HepG2 (cell line): ENCODE measurements around the gene PHIP. TPM values are rescaled to one million over a fixed set of nuclear protein-coding genes. Genes with fewer than 3 reads are reported as not detected.

ENCODE experiments used
- ARID2 ChIP-seq: sonication (generic); formaldehyde crosslinking; IDR thresholded peaks from 2 replicates; pipeline ENCODE4 v1.8.1; 2022; ENCODE audit warnings: mild to moderate bottlenecking, missing genetic modification reagents, borderline replicate concordance
- HOXA3 ChIP-seq: sonication (generic); formaldehyde crosslinking; IDR thresholded peaks from 2 replicates; pipeline ENCODE4 v1.5.0; 2020; ENCODE audit warnings: missing genetic modification reagents
- HOXA7 ChIP-seq: sonication (generic); formaldehyde crosslinking; IDR thresholded peaks from 2 replicates; pipeline ENCODE4 v1.8.1; 2022; ENCODE audit warnings: mild to moderate bottlenecking, missing genetic modification reagents, moderate library complexity
- KLF13 ChIP-seq: sonication (generic); formaldehyde crosslinking; IDR thresholded peaks from 2 replicates; pipeline ENCODE4 v1.4.0; 2020; ENCODE audit warnings: mild to moderate bottlenecking, missing genetic modification reagents
- MBNL3 ChIP-seq: fragments of 250-450 bp; sonication (Bioruptor Pico); conservative IDR thresholded peaks from 2 replicates; pipeline ENCODE4 v1.8.0; 2022; ENCODE audit warnings: mild to moderate bottlenecking, inconsistent platforms
- MEIS1 ChIP-seq: sonication (generic); formaldehyde crosslinking; IDR thresholded peaks from 2 replicates; pipeline ENCODE4 v1.9.0; 2021; ENCODE audit warnings: mild to moderate bottlenecking, missing genetic modification reagents, moderate library complexity, borderline replicate concordance
- SMAD1 ChIP-seq: sonication (generic); formaldehyde crosslinking; IDR thresholded peaks from 2 replicates; pipeline ENCODE4 v1.4.0; 2020; ENCODE audit warnings: missing genetic modification reagents, low read depth, mild to moderate bottlenecking, borderline replicate concordance
- TAF1 ChIP-seq: sonication (generic); formaldehyde crosslinking; IDR thresholded peaks from 2 replicates; pipeline ENCODE4 v1.4.0; 2020; ENCODE audit warnings: missing genetic modification reagents
- ZNF121 ChIP-seq: sonication (generic); formaldehyde crosslinking; IDR thresholded peaks from 2 replicates; pipeline ENCODE4 v1.5.0; 2020; ENCODE audit warnings: mild to moderate bottlenecking, missing genetic modification reagents
- ZNF292 ChIP-seq: sonication (generic); formaldehyde crosslinking; IDR thresholded peaks from 2 replicates; pipeline ENCODE4 v1.8.1; 2022; ENCODE audit warnings: mild to moderate bottlenecking, low read depth, missing genetic modification reagents, borderline replicate concordance
- ZNF607 ChIP-seq: sonication (generic); formaldehyde crosslinking; IDR thresholded peaks from 2 replicates; pipeline ENCODE4 v1.5.1; 2020; ENCODE audit warnings: missing genetic modification reagents, mild to moderate bottlenecking, borderline replicate concordance
- ZNF776 ChIP-seq: sonication (generic); formaldehyde crosslinking; IDR thresholded peaks from 2 replicates; pipeline ENCODE4 v1.4.0; 2020; ENCODE audit warnings: mild to moderate bottlenecking, missing genetic modification reagents
- polyA plus RNA-seq, 8 experiments: library from polyadenylated mRNA; depleted of rRNA in 3 of 8; stranded (reverse) in 7 of 8; unstranded in 1 of 8; fragments of >200 nt; fragmentation: Illumina TruSeq in 4 of 8; extraction: Trizol in 4 of 8; gene quantifications; 2 replicates each; pipeline versions ENCODE4 v1.2.1 to v1.2.3, GENCODE V29; 2011 to 2016; ENCODE audit warnings: low read depth in 4 of 8, missing spikeins in 1 of 8, mixed read lengths in 1 of 8; ENCODE audit not compliant: insufficient read depth in 1 of 8
- total RNA-seq, 5 experiments: library from RNA; depleted of rRNA; stranded (reverse); fragments of >200 nt; fragmentation: Illumina TruSeq; extraction: Trizol; gene quantifications; 2 replicates each; pipeline ENCODE4 v1.2.3, GENCODE V29; 2016; ENCODE audit warnings: low read depth in 1 of 5
- TF ChIP-seq, protein P1 (sequence below): sonication (generic); formaldehyde crosslinking; IDR thresholded peaks from 2 replicates; pipeline ENCODE4 v1.4.0; 2020; ENCODE audit warnings: mild to moderate bottlenecking, missing genetic modification reagents, borderline replicate concordance
- TF ChIP-seq, protein P2 (sequence below): sonication (generic); formaldehyde crosslinking; conservative IDR thresholded peaks from 2 replicates; pipeline ENCODE4 v1.4.0; 2020; ENCODE audit warnings: missing genetic modification reagents
- TF ChIP-seq, protein P3 (sequence below): IDR thresholded peaks from 2 replicates; pipeline ENCODE4 v1.6.1; 2016; ENCODE audit warnings: missing compliant biosample characterization, missing genetic modification reagents, borderline replicate concordance
- TF ChIP-seq, protein P4 (sequence below): sonication (generic); formaldehyde crosslinking; conservative IDR thresholded peaks from 2 replicates; pipeline ENCODE4 v1.8.0; 2022; ENCODE audit warnings: mild to moderate bottlenecking, moderate library complexity, missing genetic modification reagents

Gene PHIP
- total and polyA plus RNA-seq, 2 of the 13 experiments (the other 11 are each of a cell fraction or from before 2014, with no cell fraction given): 6.5 to 23.5 TPM

DNA sequence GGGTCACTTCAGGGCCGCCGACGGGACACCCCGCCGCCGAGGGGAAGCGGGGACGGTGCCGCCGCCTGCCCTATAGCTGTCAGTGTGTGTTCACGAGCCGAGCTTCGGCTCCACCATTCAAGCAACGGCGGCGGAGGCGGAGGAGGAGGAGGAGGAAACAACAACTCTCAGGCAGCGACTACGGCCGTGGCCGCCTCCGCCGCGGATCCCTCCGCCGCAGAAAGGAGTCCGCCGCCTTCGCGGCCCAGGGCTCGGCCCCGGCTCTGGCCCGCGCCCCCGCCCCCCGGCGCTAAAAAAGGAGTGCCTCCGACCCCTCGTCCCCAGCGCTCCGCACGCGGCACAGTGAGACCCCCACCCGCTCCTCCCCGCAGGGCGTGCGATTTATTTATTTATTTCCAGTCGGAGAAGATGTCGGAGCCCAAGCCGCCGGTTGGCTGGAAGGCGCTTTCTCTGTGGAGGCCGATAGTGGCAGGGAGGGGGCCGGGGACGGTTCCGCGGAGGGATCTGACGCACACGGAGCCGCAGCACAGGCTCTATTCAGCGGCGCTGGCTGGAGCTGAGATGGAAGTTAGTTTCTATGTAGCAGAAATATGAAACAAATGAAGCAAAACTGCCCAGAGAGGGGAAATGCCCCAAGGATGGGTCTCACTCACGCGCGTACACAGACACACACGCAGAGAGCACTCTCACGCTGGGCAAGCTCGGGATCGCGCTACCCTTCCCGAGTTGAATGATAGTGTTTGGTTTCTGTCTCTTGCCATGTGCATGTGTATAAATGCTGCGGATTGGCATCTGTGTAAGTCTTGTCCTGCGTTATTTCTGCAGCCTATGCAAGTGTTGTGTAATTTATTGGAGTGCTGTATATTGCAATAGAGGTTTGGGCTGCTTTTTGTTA is at the start of gene PHIP (continued):
- TF ChIP-seq, protein P1, sequence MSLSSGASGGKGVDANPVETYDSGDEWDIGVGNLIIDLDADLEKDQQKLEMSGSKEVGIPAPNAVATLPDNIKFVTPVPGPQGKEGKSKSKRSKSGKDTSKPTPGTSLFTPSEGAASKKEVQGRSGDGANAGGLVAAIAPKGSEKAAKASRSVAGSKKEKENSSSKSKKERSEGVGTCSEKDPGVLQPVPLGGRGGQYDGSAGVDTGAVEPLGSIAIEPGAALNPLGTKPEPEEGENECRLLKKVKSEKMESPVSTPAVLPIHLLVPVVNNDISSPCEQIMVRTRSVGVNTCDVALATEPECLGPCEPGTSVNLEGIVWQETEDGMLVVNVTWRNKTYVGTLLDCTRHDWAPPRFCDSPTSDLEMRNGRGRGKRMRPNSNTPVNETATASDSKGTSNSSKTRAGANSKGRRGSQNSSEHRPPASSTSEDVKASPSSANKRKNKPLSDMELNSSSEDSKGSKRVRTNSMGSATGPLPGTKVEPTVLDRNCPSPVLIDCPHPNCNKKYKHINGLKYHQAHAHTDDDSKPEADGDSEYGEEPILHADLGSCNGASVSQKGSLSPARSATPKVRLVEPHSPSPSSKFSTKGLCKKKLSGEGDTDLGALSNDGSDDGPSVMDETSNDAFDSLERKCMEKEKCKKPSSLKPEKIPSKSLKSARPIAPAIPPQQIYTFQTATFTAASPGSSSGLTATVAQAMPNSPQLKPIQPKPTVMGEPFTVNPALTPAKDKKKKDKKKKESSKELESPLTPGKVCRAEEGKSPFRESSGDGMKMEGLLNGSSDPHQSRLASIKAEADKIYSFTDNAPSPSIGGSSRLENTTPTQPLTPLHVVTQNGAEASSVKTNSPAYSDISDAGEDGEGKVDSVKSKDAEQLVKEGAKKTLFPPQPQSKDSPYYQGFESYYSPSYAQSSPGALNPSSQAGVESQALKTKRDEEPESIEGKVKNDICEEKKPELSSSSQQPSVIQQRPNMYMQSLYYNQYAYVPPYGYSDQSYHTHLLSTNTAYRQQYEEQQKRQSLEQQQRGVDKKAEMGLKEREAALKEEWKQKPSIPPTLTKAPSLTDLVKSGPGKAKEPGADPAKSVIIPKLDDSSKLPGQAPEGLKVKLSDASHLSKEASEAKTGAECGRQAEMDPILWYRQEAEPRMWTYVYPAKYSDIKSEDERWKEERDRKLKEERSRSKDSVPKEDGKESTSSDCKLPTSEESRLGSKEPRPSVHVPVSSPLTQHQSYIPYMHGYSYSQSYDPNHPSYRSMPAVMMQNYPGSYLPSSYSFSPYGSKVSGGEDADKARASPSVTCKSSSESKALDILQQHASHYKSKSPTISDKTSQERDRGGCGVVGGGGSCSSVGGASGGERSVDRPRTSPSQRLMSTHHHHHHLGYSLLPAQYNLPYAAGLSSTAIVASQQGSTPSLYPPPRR (CRISPR knock-in tag): no peak; the same call in 1 of the 2 replicates
- no peak; the same call in 1 of the 2 replicates for TF ChIP-seq ARID2
- TF ChIP-seq, protein P2, sequence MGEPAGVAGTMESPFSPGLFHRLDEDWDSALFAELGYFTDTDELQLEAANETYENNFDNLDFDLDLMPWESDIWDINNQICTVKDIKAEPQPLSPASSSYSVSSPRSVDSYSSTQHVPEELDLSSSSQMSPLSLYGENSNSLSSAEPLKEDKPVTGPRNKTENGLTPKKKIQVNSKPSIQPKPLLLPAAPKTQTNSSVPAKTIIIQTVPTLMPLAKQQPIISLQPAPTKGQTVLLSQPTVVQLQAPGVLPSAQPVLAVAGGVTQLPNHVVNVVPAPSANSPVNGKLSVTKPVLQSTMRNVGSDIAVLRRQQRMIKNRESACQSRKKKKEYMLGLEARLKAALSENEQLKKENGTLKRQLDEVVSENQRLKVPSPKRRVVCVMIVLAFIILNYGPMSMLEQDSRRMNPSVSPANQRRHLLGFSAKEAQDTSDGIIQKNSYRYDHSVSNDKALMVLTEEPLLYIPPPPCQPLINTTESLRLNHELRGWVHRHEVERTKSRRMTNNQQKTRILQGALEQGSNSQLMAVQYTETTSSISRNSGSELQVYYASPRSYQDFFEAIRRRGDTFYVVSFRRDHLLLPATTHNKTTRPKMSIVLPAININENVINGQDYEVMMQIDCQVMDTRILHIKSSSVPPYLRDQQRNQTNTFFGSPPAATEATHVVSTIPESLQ: no peak
- TF ChIP-seq MBNL3: no peak
- no peak; the same call in 1 of the 2 replicates for TF ChIP-seq ZNF607 (CRISPR knock-in tag)
- peak; percentile 54 for TF ChIP-seq HOXA3 (CRISPR knock-in tag)
- TF ChIP-seq TAF1 (CRISPR knock-in tag): peak; percentile 89
- TF ChIP-seq KLF13 (CRISPR knock-in tag): no peak; the same call in none of the 2 replicates
- 0 out of 2 replicates have a peak, but pooled peaks have one; percentile 16 for TF ChIP-seq ZNF121 (CRISPR knock-in tag)
- peak; percentile 78 for TF ChIP-seq ZNF292 (CRISPR knock-in tag)
- TF ChIP-seq HOXA7: no peak
- TF ChIP-seq, protein P3, sequence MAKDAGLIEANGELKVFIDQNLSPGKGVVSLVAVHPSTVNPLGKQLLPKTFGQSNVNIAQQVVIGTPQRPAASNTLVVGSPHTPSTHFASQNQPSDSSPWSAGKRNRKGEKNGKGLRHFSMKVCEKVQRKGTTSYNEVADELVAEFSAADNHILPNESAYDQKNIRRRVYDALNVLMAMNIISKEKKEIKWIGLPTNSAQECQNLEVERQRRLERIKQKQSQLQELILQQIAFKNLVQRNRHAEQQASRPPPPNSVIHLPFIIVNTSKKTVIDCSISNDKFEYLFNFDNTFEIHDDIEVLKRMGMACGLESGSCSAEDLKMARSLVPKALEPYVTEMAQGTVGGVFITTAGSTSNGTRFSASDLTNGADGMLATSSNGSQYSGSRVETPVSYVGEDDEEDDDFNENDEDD: peak; percentile 56; the same call in 1 of the 2 replicates
- no peak; the same call in 1 of the 2 replicates for TF ChIP-seq ZNF776 (CRISPR knock-in tag)
- TF ChIP-seq, protein P4, sequence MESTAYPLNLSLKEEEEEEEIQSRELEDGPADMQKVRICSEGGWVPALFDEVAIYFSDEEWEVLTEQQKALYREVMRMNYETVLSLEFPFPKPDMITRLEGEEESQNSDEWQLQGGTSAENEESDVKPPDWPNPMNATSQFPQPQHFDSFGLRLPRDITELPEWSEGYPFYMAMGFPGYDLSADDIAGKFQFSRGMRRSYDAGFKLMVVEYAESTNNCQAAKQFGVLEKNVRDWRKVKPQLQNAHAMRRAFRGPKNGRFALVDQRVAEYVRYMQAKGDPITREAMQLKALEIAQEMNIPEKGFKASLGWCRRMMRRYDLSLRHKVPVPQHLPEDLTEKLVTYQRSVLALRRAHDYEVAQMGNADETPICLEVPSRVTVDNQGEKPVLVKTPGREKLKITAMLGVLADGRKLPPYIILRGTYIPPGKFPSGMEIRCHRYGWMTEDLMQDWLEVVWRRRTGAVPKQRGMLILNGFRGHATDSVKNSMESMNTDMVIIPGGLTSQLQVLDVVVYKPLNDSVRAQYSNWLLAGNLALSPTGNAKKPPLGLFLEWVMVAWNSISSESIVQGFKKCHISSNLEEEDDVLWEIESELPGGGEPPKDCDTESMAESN (CRISPR knock-in tag): peak; percentile 58; the same call in 1 of the 2 replicates
- TF ChIP-seq SMAD1 (CRISPR knock-in tag): no peak
- no peak for TF ChIP-seq MEIS1 (CRISPR knock-in tag)
